ENCODE data around the gene PKP1. TPM values are rescaled to one million over a fixed set of nuclear protein-coding genes. Genes with fewer than 3 reads are reported as not detected.

PKP1 gene
- total RNA-seq, 1 donor from 2014 or later, result not detected

- intact Hi-C loops (cut with DNase I), result no loop called here
- Histone ChIP-seq H3K36me3 (no peaks in the 10 kb centered on the region), H3K27ac (no peak overlapping the region), H3K4me1 (no peaks in the 10 kb centered on the region), H3K4me3 (no peak overlapping the region), H3K27me3 (no peaks in the 10 kb centered on the region), H3K9me3 (no peaks in the 10 kb centered on the region)
- TF ChIP-seq CTCF (IDR thresholded peaks at IDR 0.05), result no peak
- no peak for DNase-seq (ENCODE audit: low spot score in 2 of 2)
Measured at GRCh38 chr1:201359031-201359872, 75.9 kb downstream of the PKP1 start.

- no peak for TF ChIP-seq CTCF (IDR thresholded peaks at IDR 0.05)
- no peak for DNase-seq (ENCODE audit: low spot score in 2 of 2)
- intact Hi-C loops (cut with DNase I), result no loop called here
- no peaks in the 10 kb centered on the region for H3K36me3 ChIP-seq
- no peaks in the 10 kb centered on the region for H3K27me3 ChIP-seq
- no peaks in the 10 kb centered on the region for H3K4me1 ChIP-seq
- H3K27ac ChIP-seq, result no peak overlapping the region
- no peaks in the 10 kb centered on the region for H3K9me3 ChIP-seq
- H3K4me3 ChIP-seq, result no peak overlapping the region
Measured at GRCh38 chr1:201359873-201360210, 76.5 kb downstream of the PKP1 start.

GRCh38 chr1:201360486-201360885, 77.2 kb downstream of the PKP1 start:
- Histone ChIP-seq H3K27ac (no peak overlapping the region), H3K27me3 (no peaks in the 10 kb centered on the region), H3K4me1 (no peaks in the 10 kb centered on the region), H3K9me3 (no peaks in the 10 kb centered on the region), H3K36me3 (no peaks in the 10 kb centered on the region), H3K4me3 (no peak overlapping the region)
- DNase-seq (ENCODE audit: low spot score in 2 of 2), result no peak
- TF ChIP-seq CTCF (IDR thresholded peaks at IDR 0.05), result no peak
- intact Hi-C loops (cut with DNase I), result no loop called here

GRCh38 chr1:201360901-201361651, 77.8 kb downstream of the PKP1 start:
- no peak overlapping the region for H3K27ac ChIP-seq
- H3K9me3 ChIP-seq, result no peaks in the 10 kb centered on the region
- DNase-seq (ENCODE audit: low spot score in 2 of 2), result no peak
- H3K27me3 ChIP-seq, result no peaks in the 10 kb centered on the region
- no peak for TF ChIP-seq CTCF (IDR thresholded peaks at IDR 0.05)
- no peak overlapping the region for H3K4me3 ChIP-seq
- no peaks in the 10 kb centered on the region for H3K36me3 ChIP-seq
- no peaks in the 10 kb centered on the region for H3K4me1 ChIP-seq
- intact Hi-C loops (cut with DNase I), result no loop called here

- Histone ChIP-seq H3K27me3 (no peaks in the 10 kb centered on the region), H3K27ac (no peak overlapping the region), H3K9me3 (no peaks in the 10 kb centered on the region), H3K4me3 (no peak overlapping the region), H3K4me1 (no peaks in the 10 kb centered on the region), H3K36me3 (no peaks in the 10 kb centered on the region)
- intact Hi-C loops (cut with DNase I), result loop anchor here (2.0 kb wide), 1 partner anchor 107 kb away; no protein-coding TSS in a partner anchor
- peak; percentile 29 to 52 (median 42) for TF ChIP-seq CTCF (IDR thresholded peaks at IDR 0.05)
- no peak for DNase-seq (ENCODE audit: low spot score in 2 of 2)
Measured at GRCh38 chr1:201361652-201362504, 78.6 kb downstream of the PKP1 start.
